HEK293T (cell line): ENCODE data around the gene EDIL3.

Experiments
- BHLHE40 ChIP-seq: fragments of 450-650 bp; IDR thresholded peaks from 2 replicates; pipeline ENCODE4 v1.6.1; 2016; ENCODE audit warnings: mild to moderate bottlenecking, moderate library complexity, borderline replicate concordance
- FOXK2 ChIP-seq: fragments of 450-650 bp; IDR thresholded peaks from 2 replicates; pipeline ENCODE4 v1.6.1; 2016; ENCODE audit warnings: mild to moderate bottlenecking
- FOXM1 ChIP-seq: fragments of 450-650 bp; IDR thresholded peaks from 2 replicates; pipeline ENCODE4 v1.6.1; 2017; ENCODE audit warnings: mild to moderate bottlenecking, borderline replicate concordance
- HDGF ChIP-seq: fragments of 450-650 bp; IDR thresholded peaks from 2 replicates; pipeline ENCODE4 v1.6.1; 2017; ENCODE audit warnings: antibody characterized with exemption, borderline replicate concordance
- L3MBTL2 ChIP-seq: fragments of 450-650 bp; conservative IDR thresholded peaks from 2 replicates; pipeline ENCODE4 v1.6.1; 2016; ENCODE audit warnings: mild to moderate bottlenecking
- NFRKB ChIP-seq: fragments of 450-650 bp; IDR thresholded peaks from 2 replicates; pipeline ENCODE4 v1.6.1; 2016; ENCODE audit warnings: mild to moderate bottlenecking, moderate library complexity
- SP1 ChIP-seq: fragments of 450-650 bp; IDR thresholded peaks from 2 replicates; pipeline ENCODE4 v1.6.1; 2017
- SUZ12 ChIP-seq: fragments of 450-650 bp; IDR thresholded peaks from 2 replicates; pipeline ENCODE4 v1.6.1; 2016; ENCODE audit warnings: mild to moderate bottlenecking
- TARDBP ChIP-seq: fragments of 450-650 bp; IDR thresholded peaks from 2 replicates; pipeline ENCODE4 v1.6.1; 2016

- TF ChIP-seq FOXK2 (no peak), TARDBP (no peak), NFRKB (no peak), SP1 (no peak), HDGF (no peak), L3MBTL2 (no peak), FOXM1 (no peak), SUZ12 (no peak), BHLHE40 (no peak)
Observed at GRCh38 chr5:84419742-84420141, 35.1 kb upstream of the EDIL3 start.
